AG10803 (cell line): ENCODE results near the gene MAN2C1.
"Not testable (repeated sequence)": the region's sequence is repeated elsewhere in the genome, so short reads cannot be mapped to it uniquely, and the experiment has no call there.

Experiments
- DNase-seq: peaks from one replicate; pipeline ENCODE4 v3.0.0; 2010; ENCODE audit warnings: low read depth
- H3K4me3 ChIP-seq: 2 replicates; pipeline ENCODE4 v1.5.1; 2011; ENCODE audit warnings: mild to moderate bottlenecking, low read length, control low read depth
- CTCF ChIP-seq: conservative IDR thresholded peaks from 2 replicates; pipeline ENCODE4 v1.5.1; 2011; ENCODE audit warnings: mild to moderate bottlenecking, low read length, control low read depth, inconsistent platforms

The MAN2C1 gene

GRCh38 chr15:75342221-75342620 is 26.2 kb downstream of the MAN2C1 start:
- no peak overlapping the region for H3K4me3 ChIP-seq
- DNase-seq, result no peak
- no peak for TF ChIP-seq CTCF

- no peak for TF ChIP-seq CTCF
Observed at GRCh38 chr15:75339531-75340240, 28.7 kb downstream of the MAN2C1 start.

GRCh38 chr15:75338661-75339240 is 29.7 kb downstream of the MAN2C1 start:
- no peak for TF ChIP-seq CTCF
- H3K4me3 ChIP-seq, result no peak overlapping the region
- no peak for DNase-seq

More at GRCh38 chr15:75339531-75340240, 28.7 kb downstream of the MAN2C1 start:
- DNase-seq, result no peak
- H3K4me3 ChIP-seq, result no peak overlapping the region

- peak within 1 kb of the TSS; percentile 83 for H3K4me3 ChIP-seq
- TF ChIP-seq CTCF, result no peak
- DNase-seq, result peak; percentile 95
Observed at GRCh38 chr15:75335705-75336355, 32.6 kb downstream of the MAN2C1 start, which contains the start of gene COMMD4. COMMD4 (plus strand) TSS chr15:75336063; CDS start chr15:75336090, 27 bp downstream.

- peak overlapping the region; percentile 83 for H3K4me3 ChIP-seq
- TF ChIP-seq CTCF, result no peak
- no peak for DNase-seq
Observed at GRCh38 chr15:75335313-75335704, 33.1 kb downstream of the MAN2C1 start.

- not testable (repeated sequence) for DNase-seq
Observed at GRCh38 chr15:75333654-75334419, 34.6 kb downstream of the MAN2C1 start.

GRCh38 chr15:75332093-75332492 is 36.3 kb downstream of the MAN2C1 start:
- not testable (repeated sequence) for DNase-seq

More at GRCh38 chr15:75333654-75334419, 34.6 kb downstream of the MAN2C1 start:
- H3K4me3 ChIP-seq, result not testable (repeated sequence)

More at GRCh38 chr15:75332093-75332492, 36.3 kb downstream of the MAN2C1 start:
- H3K4me3 ChIP-seq, result not testable (repeated sequence)
